ENCODE measurements around the gene RPS24. TPM values are rescaled to one million over a fixed set of nuclear protein-coding genes. Genes with fewer than 3 reads are reported as not detected.

RPS24 gene
- total RNA-seq, 1 experiment from 2014 or later = 9,576 TPM

GRCh38 chr10:78053211-78053868 is 19.7 kb downstream of the RPS24 start:
- intact Hi-C loops (cut with micrococcal nuclease) = no loop called here
- Histone ChIP-seq H3K36me3 (ENCODE audit: low read depth, low read length) (no peaks in the 10 kb centered on the region), H3K4me2 (ENCODE audit: low read length) (peak overlapping the region; percentile 7), H3K79me2 (ENCODE audit: low read length) (no peaks in the 10 kb centered on the region), H2AFZ (ENCODE audit: low read length) (peak overlapping the region; percentile 16; the same call in 1 of the 2 replicates), H4K20me1 (ENCODE audit: low read length) (no peaks in the 10 kb centered on the region), H3K4me3 (ENCODE audit: low read length) (no peak overlapping the region), H3K9me3 (ENCODE audit: low read length) (no peaks in the 10 kb centered on the region), H3K27ac (ENCODE audit: low read length) (peak overlapping the region; percentile 12), H3F3A (ENCODE audit: low read length, unreplicated experiment) (no peaks in the 10 kb centered on the region), H3K27me3 (ENCODE audit: low read length) (no peaks in the 10 kb centered on the region), H3K4me1 (ENCODE audit: insufficient read depth, low read length) (peaks cover 9% of the 10 kb centered on the region), H3K9ac (ENCODE audit: low read length) (no peak overlapping the region), H3K9me2 (replicated peaks; ENCODE audit: low read length) (no peaks in the 10 kb centered on the region)
- BruUV-seq (replicated peaks) = no TSS peak
- TF ChIP-seq CTCF (conservative IDR thresholded peaks at IDR 0.05; ENCODE audit: low read depth, low read length) = no peak
- TF ChIP-seq EZH2 (IDR thresholded peaks at IDR 0.05; ENCODE audit: low read length, unreplicated experiment) = no peak
- TF ChIP-seq EZH2phosphoT487 (IDR thresholded peaks at IDR 0.05; ENCODE audit: borderline replicate concordance, low read length) = no peak
- peak; percentile 85 for ATAC-seq
- CTCF ChIA-PET = no interaction called here
- POLR2A ChIA-PET (ENCODE audit: unreplicated experiment) = interaction anchor here (0.6 to 0.7 kb wide), 3 partner anchors 8 to 411 kb away, joined by 3 to 5 read pairs (median 3); no protein-coding TSS in a partner anchor
- peak; percentile 78 for DNase-seq

DNA sequence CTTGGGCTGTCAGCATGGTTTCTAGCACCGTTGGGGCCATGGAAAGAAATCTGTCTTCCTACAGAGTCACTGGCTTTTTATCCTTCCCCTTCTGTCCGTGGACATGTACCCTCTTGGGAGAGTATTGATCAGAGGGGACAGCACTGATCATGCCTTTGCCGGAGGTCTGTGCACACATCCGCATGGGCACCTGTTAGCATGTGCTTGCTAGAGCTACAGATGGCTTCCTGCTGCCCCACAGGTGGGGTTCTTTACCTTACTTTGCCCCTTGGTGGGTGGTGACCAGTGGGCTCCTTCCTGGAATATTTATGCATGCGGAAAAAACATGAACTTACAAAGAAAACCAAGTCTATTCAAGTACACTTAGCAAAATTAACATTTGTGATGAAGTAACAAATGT is 24.9 kb downstream of the RPS24 start:
- Histone ChIP-seq H4K20me1 (ENCODE audit: low read length) (no peaks in the 10 kb centered on the region), H3K36me3 (ENCODE audit: low read depth, low read length) (no peaks in the 10 kb centered on the region), H3K9me3 (ENCODE audit: low read length) (no peaks in the 10 kb centered on the region), H3K79me2 (ENCODE audit: low read length) (no peaks in the 10 kb centered on the region), H3K9me2 (replicated peaks; ENCODE audit: low read length) (0 out of 2 replicates have a peak, but pooled peaks cover under 1% of the 10 kb centered on the region), H3K27ac (ENCODE audit: low read length) (no peak overlapping the region), H3K27me3 (ENCODE audit: low read length) (no peaks in the 10 kb centered on the region), H3K9ac (ENCODE audit: low read length) (no peak overlapping the region), H2AFZ (ENCODE audit: low read length) (no peak overlapping the region), H3K4me2 (ENCODE audit: low read length) (no peak overlapping the region), H3K4me3 (ENCODE audit: low read length) (no peak overlapping the region), H3K4me1 (ENCODE audit: insufficient read depth, low read length) (peaks cover 3% of the 10 kb centered on the region), H3F3A (ENCODE audit: low read length, unreplicated experiment) (no peaks in the 10 kb centered on the region)
- TF ChIP-seq EZH2phosphoT487 (IDR thresholded peaks at IDR 0.05; ENCODE audit: borderline replicate concordance, low read length) (no peak), EZH2 (IDR thresholded peaks at IDR 0.05; ENCODE audit: low read length, unreplicated experiment) (no peak), CTCF (conservative IDR thresholded peaks at IDR 0.05; ENCODE audit: low read depth, low read length) (no peak)
- ChIA-PET CTCF (no interaction called here), POLR2A (ENCODE audit: unreplicated experiment) (interaction anchor here (0.6 kb wide), 1 partner anchor 27 kb away, joined by 5 read pairs; no protein-coding TSS in a partner anchor)
- DNase-seq = no peak
- intact Hi-C loops (cut with micrococcal nuclease) = no loop called here
- BruUV-seq (replicated peaks) = no TSS peak
- ATAC-seq = no peak

Data from PC-3 (cell line).